ENCODE measurements around the gene REEP1. TPM values are rescaled to one million over a fixed set of nuclear protein-coding genes. Genes with fewer than 3 reads are reported as not detected.

Gene REEP1
- total and polyA plus RNA-seq, 9 of the 15 experiments (the other 6 are each of a cell fraction or from before 2014, with no cell fraction given) = 0.11 to 0.67 (median 0.13) TPM

GRCh38 chr2:86239745-86240144 lies 97.7 kb downstream of the REEP1 start:
- ChIA-PET CTCF (ENCODE audit: low intra/inter-chr PET ratio) (no interaction called here), POLR2A (no interaction called here)
- WGBS (ENCODE audit: insufficient coverage, low coverage, missing lambda C conversion rate) = 1% methylated on average over 8 of the region's 8 CpGs
- H3K4me2 ChIP-seq (ENCODE audit: insufficient read depth, low read length) = no peak overlapping the region
- H3K79me2 ChIP-seq (ENCODE audit: control insufficient read depth, insufficient read depth, low read length) = no peaks in the 10 kb centered on the region
- H3K27ac ChIP-seq (ENCODE audit: extremely low read depth, low read depth, low read length) = no peak overlapping the region
- H3K9ac ChIP-seq (ENCODE audit: insufficient read depth in 1 of 2, low read depth in 2 of 2, low read length in 2 of 2) = no peak overlapping the region
- no peaks in the 10 kb centered on the region for H3K36me3 ChIP-seq (ENCODE audit: control insufficient read depth, insufficient read depth, low read length)
- H2AFZ ChIP-seq (ENCODE audit: low read depth, low read length) = no peak overlapping the region
- no peak for DNase-seq (ENCODE audit: extremely low read depth in 1 of 4, low spot score in 3 of 4)
- H3K9me1 ChIP-seq (ENCODE audit: control insufficient read depth, insufficient read depth, low read length) = no peaks in the 10 kb centered on the region
- H3K27me3 ChIP-seq (ENCODE audit: control insufficient read depth in 2 of 2, insufficient read depth in 2 of 2, low read length in 2 of 2) = peaks cover 53 to 78% of the 10 kb centered on the region in 2 experiments
- in situ Hi-C loops (cut with MboI) (no loop called here), intact Hi-C loops (cut with micrococcal nuclease) (loop anchor here (5.0 kb wide), 1 partner anchor 47 kb away; no protein-coding TSS in a partner anchor)
- no peaks in the 10 kb centered on the region for H3K4me1 ChIP-seq (replicated peaks in 1 of 2; ENCODE audit: control insufficient read depth in 2 of 2, insufficient read depth in 2 of 2, low read length in 2 of 2)
- no peaks in the 10 kb centered on the region for H3K9me3 ChIP-seq (replicated peaks; ENCODE audit: control insufficient read depth, insufficient read depth, low read depth, low read length)
- no peak overlapping the region for H3K4me3 ChIP-seq
- no peaks in the 10 kb centered on the region for H4K20me1 ChIP-seq (replicated peaks; ENCODE audit: control insufficient read depth, insufficient read depth, low read length)
- FAIRE-seq = no peak
- BruUV-seq (replicated peaks) = no TSS peak
- ATAC-seq = no peak
- TF ChIP-seq ARID2 (IDR thresholded peaks at IDR 0.05) = no peak
- TF ChIP-seq ZNF165 (CRISPR knock-in tag; IDR thresholded peaks at IDR 0.05; ENCODE audit: borderline replicate concordance) = no peak
- TF ChIP-seq NFRKB (IDR thresholded peaks at IDR 0.05; ENCODE audit: low read depth) = no peak
- no peak for TF ChIP-seq NCOR1 (IDR thresholded peaks at IDR 0.05)
- TF ChIP-seq, protein P1, sequence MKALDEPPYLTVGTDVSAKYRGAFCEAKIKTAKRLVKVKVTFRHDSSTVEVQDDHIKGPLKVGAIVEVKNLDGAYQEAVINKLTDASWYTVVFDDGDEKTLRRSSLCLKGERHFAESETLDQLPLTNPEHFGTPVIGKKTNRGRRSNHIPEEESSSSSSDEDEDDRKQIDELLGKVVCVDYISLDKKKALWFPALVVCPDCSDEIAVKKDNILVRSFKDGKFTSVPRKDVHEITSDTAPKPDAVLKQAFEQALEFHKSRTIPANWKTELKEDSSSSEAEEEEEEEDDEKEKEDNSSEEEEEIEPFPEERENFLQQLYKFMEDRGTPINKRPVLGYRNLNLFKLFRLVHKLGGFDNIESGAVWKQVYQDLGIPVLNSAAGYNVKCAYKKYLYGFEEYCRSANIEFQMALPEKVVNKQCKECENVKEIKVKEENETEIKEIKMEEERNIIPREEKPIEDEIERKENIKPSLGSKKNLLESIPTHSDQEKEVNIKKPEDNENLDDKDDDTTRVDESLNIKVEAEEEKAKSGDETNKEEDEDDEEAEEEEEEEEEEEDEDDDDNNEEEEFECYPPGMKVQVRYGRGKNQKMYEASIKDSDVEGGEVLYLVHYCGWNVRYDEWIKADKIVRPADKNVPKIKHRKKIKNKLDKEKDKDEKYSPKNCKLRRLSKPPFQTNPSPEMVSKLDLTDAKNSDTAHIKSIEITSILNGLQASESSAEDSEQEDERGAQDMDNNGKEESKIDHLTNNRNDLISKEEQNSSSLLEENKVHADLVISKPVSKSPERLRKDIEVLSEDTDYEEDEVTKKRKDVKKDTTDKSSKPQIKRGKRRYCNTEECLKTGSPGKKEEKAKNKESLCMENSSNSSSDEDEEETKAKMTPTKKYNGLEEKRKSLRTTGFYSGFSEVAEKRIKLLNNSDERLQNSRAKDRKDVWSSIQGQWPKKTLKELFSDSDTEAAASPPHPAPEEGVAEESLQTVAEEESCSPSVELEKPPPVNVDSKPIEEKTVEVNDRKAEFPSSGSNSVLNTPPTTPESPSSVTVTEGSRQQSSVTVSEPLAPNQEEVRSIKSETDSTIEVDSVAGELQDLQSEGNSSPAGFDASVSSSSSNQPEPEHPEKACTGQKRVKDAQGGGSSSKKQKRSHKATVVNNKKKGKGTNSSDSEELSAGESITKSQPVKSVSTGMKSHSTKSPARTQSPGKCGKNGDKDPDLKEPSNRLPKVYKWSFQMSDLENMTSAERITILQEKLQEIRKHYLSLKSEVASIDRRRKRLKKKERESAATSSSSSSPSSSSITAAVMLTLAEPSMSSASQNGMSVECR (CRISPR knock-in tag; IDR thresholded peaks at IDR 0.05) = no peak
- TF ChIP-seq, protein P2, sequence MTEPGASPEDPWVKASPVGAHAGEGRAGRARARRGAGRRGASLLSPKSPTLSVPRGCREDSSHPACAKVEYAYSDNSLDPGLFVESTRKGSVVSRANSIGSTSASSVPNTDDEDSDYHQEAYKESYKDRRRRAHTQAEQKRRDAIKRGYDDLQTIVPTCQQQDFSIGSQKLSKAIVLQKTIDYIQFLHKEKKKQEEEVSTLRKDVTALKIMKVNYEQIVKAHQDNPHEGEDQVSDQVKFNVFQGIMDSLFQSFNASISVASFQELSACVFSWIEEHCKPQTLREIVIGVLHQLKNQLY (CRISPR knock-in tag; conservative IDR thresholded peaks at IDR 0.05) = no peak
- no peak for TF ChIP-seq HMGN3 (IDR thresholded peaks at IDR 0.05; ENCODE audit: borderline replicate concordance, extremely low read depth, insufficient read length, low read depth, low read length)
- TF ChIP-seq HEY1 (CRISPR knock-in tag; IDR thresholded peaks at IDR 0.05; ENCODE audit: borderline replicate concordance) = no peak
- TF ChIP-seq CBFA2T2 (conservative IDR thresholded peaks at IDR 0.05) = no peak
- TF ChIP-seq AFF1 (IDR thresholded peaks at IDR 0.05; ENCODE audit: low read depth in 1 of 2, partially characterized antibody in 2 of 2) = no peak
- TF ChIP-seq SP2 (IDR thresholded peaks at IDR 0.05; ENCODE audit: extremely low read depth, low read depth, low read length, poor library complexity, severe bottlenecking) = no peak
- no peak for TF ChIP-seq ZNF174 (CRISPR knock-in tag; IDR thresholded peaks at IDR 0.05)
- no peak for TF ChIP-seq SMARCE1 (IDR thresholded peaks at IDR 0.05)
